B cell (primary cell): ENCODE data around the gene PSMD9. TPM values are rescaled to one million over a fixed set of nuclear protein-coding genes. Genes with fewer than 3 reads are reported as not detected.

ENCODE experiments used
- ATAC-seq: fragments of 200-7000 bp; cut with Tn5 transposase; one replicate; pipeline ENCODE4 v1.10.0; 2021; ENCODE audit warnings: low read depth, mild to moderate bottlenecking, moderate number of reproducible peaks, moderate library complexity
- CTCF ChIA-PET: fragments of 350-600 bp; sonication (Branson Sonifier 250); formaldehyde crosslinking; loops from one replicate; lab custom pipeline; 2021; ENCODE audit warnings: antibody characterized with exemption, inconsistent platforms; lab: Charles Lee
- POLR2A ChIA-PET: fragments of 350-600 bp; sonication (Branson Sonifier 250); formaldehyde crosslinking; loops from one replicate; lab custom pipeline; 2021; ENCODE audit warnings: antibody characterized with exemption; lab: Charles Lee
- DNase-seq: peaks from one replicate; pipeline ENCODE4 v3.0.0; 2013
- H2AFZ ChIP-seq: 2 replicates; pipeline ENCODE4 v1.6.1; 2012; ENCODE audit warnings: mild to moderate bottlenecking, low read depth, low read length; ENCODE audit not compliant: insufficient read depth, poor library complexity, severe bottlenecking
- H3K27ac ChIP-seq, 2 donors: 1 replicate in 1 of 2; 2 replicates in 1 of 2; pipeline ENCODE4 v1.5.1; 2012 to 2013; ENCODE audit warnings: low read length in 2 of 2, mild to moderate bottlenecking in 2 of 2, moderate library complexity in 1 of 2
- H3K27me3 ChIP-seq, 4 experiments: fragments of 200-600 bp in 1 of 4; sonication (generic) in 1 of 4; replicated peaks in 1 of 4; 1 replicate in 2 of 4; 2 replicates in 2 of 4; pipeline versions ENCODE4 v1.6.1 to v1.7.0; 2013 to 2016; ENCODE audit warnings: low read length in 3 of 4, mild to moderate bottlenecking in 2 of 4, mixed read lengths in 1 of 4, moderate library complexity in 1 of 4; ENCODE audit not compliant: insufficient read depth in 4 of 4, control insufficient read depth in 3 of 4; ENCODE audit errors: control extremely low read depth in 1 of 4
- H3K36me3 ChIP-seq, 2 experiments: replicated peaks in 1 of 2; 1 replicate in 1 of 2; 2 replicates in 1 of 2; pipeline versions ENCODE4 v1.6.1 to v1.7.1; 2013; ENCODE audit warnings: low read length in 1 of 2; ENCODE audit not compliant: insufficient read depth in 2 of 2, control insufficient read depth in 1 of 2; ENCODE audit errors: control extremely low read depth in 1 of 2, extremely low read depth in 1 of 2
- H3K4me1 ChIP-seq, 2 donors: fragments of 200-600 bp in 1 of 2; sonication (generic) in 1 of 2; 1 replicate in 1 of 2; 2 replicates in 1 of 2; pipeline versions ENCODE4 v1.5.1 to v1.6.1; 2013 to 2017; ENCODE audit warnings: low read length in 2 of 2; ENCODE audit not compliant: control insufficient read depth in 2 of 2, insufficient read depth in 2 of 2
- H3K4me2 ChIP-seq: replicated peaks from 2 replicates; pipeline ENCODE3; 2012; ENCODE audit warnings: mild to moderate bottlenecking, low read depth, low read length; ENCODE audit not compliant: poor library complexity, severe bottlenecking
- H3K4me3 ChIP-seq, 5 experiments: fragments of 200-600 bp in 1 of 5; sonication (generic) in 1 of 5; 1 replicate in 3 of 5; 2 replicates in 2 of 5; pipeline versions ENCODE4 v1.5.1 to v1.7.0; 2011 to 2016; ENCODE audit warnings: low read length in 4 of 5, mild to moderate bottlenecking in 4 of 5, low read depth in 2 of 5, control low read depth in 1 of 5, moderate library complexity in 1 of 5; ENCODE audit not compliant: insufficient read depth in 1 of 5; ENCODE audit errors: control extremely low read depth in 1 of 5, extremely low read depth in 1 of 5
- H3K79me2 ChIP-seq: fragments of 200-600 bp; sonication (generic); one replicate; pipeline ENCODE4 v1.6.0; 2016; ENCODE audit warnings: low read length; ENCODE audit not compliant: control insufficient read depth, insufficient read depth
- H3K9ac ChIP-seq: fragments of 200-600 bp; sonication (generic); 2 replicates; pipeline ENCODE4 v1.6.1; 2017; ENCODE audit warnings: mild to moderate bottlenecking, low read length, moderate library complexity
- H3K9me3 ChIP-seq, 3 donors: one replicate each; pipeline versions ENCODE4 v1.6.1 to v1.7.1; 2013; ENCODE audit warnings: low read length in 2 of 3; ENCODE audit not compliant: control insufficient read depth in 2 of 3, insufficient read depth in 1 of 3; ENCODE audit errors: control extremely low read depth in 1 of 3
- H4K20me1 ChIP-seq: 2 replicates; pipeline ENCODE4 v1.6.0; 2012; ENCODE audit warnings: mild to moderate bottlenecking, low read length; ENCODE audit not compliant: insufficient read depth, control insufficient read depth, poor library complexity, severe bottlenecking
- H3K27ac Mint-ChIP-seq: one replicate; pipeline ENCODE4 v1.8.0; 2021; ENCODE audit warnings: mixed read lengths
- H3K27me3 Mint-ChIP-seq: one replicate; pipeline ENCODE4 v1.8.0; 2021; ENCODE audit warnings: mixed read lengths
- H3K4me1 Mint-ChIP-seq: one replicate; pipeline ENCODE4 v1.8.0; 2021; ENCODE audit warnings: mixed read lengths
- H3K4me3 Mint-ChIP-seq: one replicate; pipeline ENCODE4 v1.8.0; 2021; ENCODE audit warnings: mixed read lengths
- H3K9me3 Mint-ChIP-seq: one replicate; pipeline ENCODE4 v1.8.0; 2022; ENCODE audit warnings: mixed read lengths; ENCODE audit not compliant: insufficient read depth
- EZH2 ChIP-seq: IDR thresholded peaks from 2 replicates; pipeline ENCODE4 v1.6.1; 2012; ENCODE audit warnings: borderline replicate concordance, low read depth, mild to moderate bottlenecking, moderate library complexity, low read length; ENCODE audit not compliant: insufficient read depth, poor library complexity, severe bottlenecking
- WGBS: methylation state at CpG from one replicate; pipeline ENCODE4 v1.1.5; 2013; ENCODE audit warnings: missing lambda C conversion rate; ENCODE audit not compliant: insufficient coverage; 5-methylcytosine and 5-hydroxymethylcytosine counted together
- intact Hi-C: fragments of 100-400 bp; cut with micrococcal nuclease; formaldehyde crosslinking; loops from one replicate; pipeline ENCODE4 v1.10.0; 2022
- polyA plus RNA-seq: library from polyadenylated mRNA; depleted of rRNA; stranded (reverse); fragments of >200 nt; gene quantifications from 2 replicates; pipeline ENCODE4 v1.2.3, GENCODE V29; 2012
- total RNA-seq, 2 donors: library from RNA; stranded (reverse); fragments of 120-200 nt in 1 of 2; gene quantifications; 1 replicate in 1 of 2; 2 replicates in 1 of 2; pipeline versions ENCODE4 v1.2.3 to v1.2.4, GENCODE V29; 2013 to 2022
- TF ChIP-seq, protein P1 (sequence below): fragments of 200-600 bp; IDR thresholded peaks from one replicate; pipeline ENCODE4 v1.8.0; 2022; ENCODE audit warnings: antibody characterized with exemption, mild to moderate bottlenecking

Gene PSMD9
- total and polyA plus RNA-seq, 2 donors (not counting 1 experiment from before 2014, with no cell fraction given), result 37.1 to 83.4 TPM

GRCh38 chr12:121925358-121925695 is 36.7 kb downstream of the PSMD9 start:
- H3K4me2 ChIP-seq, result no peak overlapping the region
- intact Hi-C loops, result no loop called here
- Mint-ChIP-seq H3K4me3 (no peak overlapping the region), H3K27me3 (no peaks in the 10 kb centered on the region), H3K27ac (no peak overlapping the region), H3K9me3 (no peaks in the 10 kb centered on the region), H3K4me1 (peaks cover 19% of the 10 kb centered on the region)
- no peak overlapping the region for H3K27ac ChIP-seq
- H3K36me3 ChIP-seq, result no peaks in the 10 kb centered on the region
- H3K79me2 ChIP-seq, result no peaks in the 10 kb centered on the region
- H3K9ac ChIP-seq, result no peak overlapping the region
- no peaks in the 10 kb centered on the region for H4K20me1 ChIP-seq
- ChIA-PET CTCF (interaction anchor here (0.6 kb wide), 1 partner anchor 373 kb away, joined by 3 read pairs; no protein-coding TSS in a partner anchor), POLR2A (no interaction called here)
- H3K4me3 ChIP-seq, result no peak overlapping the region
- ATAC-seq, result no peak
- no peak for DNase-seq
- H3K4me1 ChIP-seq, result peaks cover 15 to 18% of the 10 kb centered on the region in 2 donors
- TF ChIP-seq, protein P1, sequence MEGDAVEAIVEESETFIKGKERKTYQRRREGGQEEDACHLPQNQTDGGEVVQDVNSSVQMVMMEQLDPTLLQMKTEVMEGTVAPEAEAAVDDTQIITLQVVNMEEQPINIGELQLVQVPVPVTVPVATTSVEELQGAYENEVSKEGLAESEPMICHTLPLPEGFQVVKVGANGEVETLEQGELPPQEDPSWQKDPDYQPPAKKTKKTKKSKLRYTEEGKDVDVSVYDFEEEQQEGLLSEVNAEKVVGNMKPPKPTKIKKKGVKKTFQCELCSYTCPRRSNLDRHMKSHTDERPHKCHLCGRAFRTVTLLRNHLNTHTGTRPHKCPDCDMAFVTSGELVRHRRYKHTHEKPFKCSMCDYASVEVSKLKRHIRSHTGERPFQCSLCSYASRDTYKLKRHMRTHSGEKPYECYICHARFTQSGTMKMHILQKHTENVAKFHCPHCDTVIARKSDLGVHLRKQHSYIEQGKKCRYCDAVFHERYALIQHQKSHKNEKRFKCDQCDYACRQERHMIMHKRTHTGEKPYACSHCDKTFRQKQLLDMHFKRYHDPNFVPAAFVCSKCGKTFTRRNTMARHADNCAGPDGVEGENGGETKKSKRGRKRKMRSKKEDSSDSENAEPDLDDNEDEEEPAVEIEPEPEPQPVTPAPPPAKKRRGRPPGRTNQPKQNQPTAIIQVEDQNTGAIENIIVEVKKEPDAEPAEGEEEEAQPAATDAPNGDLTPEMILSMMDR, result no peak
- no peak for TF ChIP-seq EZH2
- H3K9me3 ChIP-seq, result no peaks in the 10 kb centered on the region
- H3K27me3 ChIP-seq, result no peaks in the 10 kb centered on the region
- 89% methylated on average over 5 of the region's 7 CpGs for whole genome bisulfite sequencing
- no peak overlapping the region for H2AFZ ChIP-seq

DNA sequence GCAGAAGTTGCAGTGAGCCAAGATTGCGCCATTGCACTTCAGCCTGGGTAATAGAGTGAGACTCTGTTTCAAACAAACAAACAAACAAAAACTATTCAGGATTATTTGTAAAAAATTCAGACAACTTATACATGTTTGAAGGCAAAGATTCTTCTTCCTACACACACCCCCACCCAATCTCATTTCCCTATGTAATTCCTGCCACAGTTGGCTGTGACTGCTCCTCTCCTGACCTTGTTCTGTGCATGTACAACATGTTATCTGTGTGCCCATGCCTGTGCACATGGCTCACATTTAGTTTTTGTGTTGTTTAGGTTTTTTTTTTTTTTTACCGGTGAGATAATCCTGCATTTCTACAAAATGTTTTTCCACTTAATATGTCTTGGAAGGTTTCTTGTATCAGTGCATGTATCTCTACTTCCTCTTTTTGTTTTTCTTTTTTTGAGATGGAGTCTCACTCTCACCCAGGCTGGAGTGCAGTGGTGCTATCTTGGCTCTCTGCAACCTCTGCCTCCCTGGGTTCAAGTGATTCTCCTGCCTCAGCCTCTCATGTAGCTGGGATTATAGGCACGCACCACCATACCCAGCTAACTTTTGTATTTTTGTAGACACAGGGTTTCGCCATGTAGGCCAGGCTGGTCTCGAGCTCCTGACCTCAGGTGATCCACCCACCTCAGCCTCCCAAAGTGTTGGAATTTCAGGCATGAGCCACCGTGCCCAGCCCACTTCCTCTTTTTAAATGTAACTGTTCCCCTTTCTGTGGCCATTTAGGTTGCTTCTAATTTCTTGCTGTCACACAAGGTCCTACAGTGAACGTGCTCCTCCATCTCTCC is 38.5 kb downstream of the PSMD9 start:
- H3K27me3 Mint-ChIP-seq, result no peaks in the 10 kb centered on the region
- H3K4me2 ChIP-seq, result peak overlapping the region; percentile 45
- H3K36me3 ChIP-seq, result no peaks in the 10 kb centered on the region
- no peaks in the 10 kb centered on the region for H3K9me3 ChIP-seq
- H4K20me1 ChIP-seq, result no peaks in the 10 kb centered on the region
- H3K4me1 ChIP-seq, result peaks cover 24 to 28% of the 10 kb centered on the region in 2 donors
- intact Hi-C loops, result no loop called here
- ATAC-seq (peak; percentile 73), DNase-seq (peak; percentile 79)
- H3K27ac ChIP-seq, result no peak overlapping the region
- no peak overlapping the region for H3K9ac ChIP-seq
- POLR2A ChIA-PET, result no interaction called here
- H3K27me3 ChIP-seq, result no peaks in the 10 kb centered on the region
- no peak for TF ChIP-seq EZH2
- TF ChIP-seq, protein P1, result no peak
- no peaks in the 10 kb centered on the region for H3K79me2 ChIP-seq
- H3K9me3 Mint-ChIP-seq, result no peaks in the 10 kb centered on the region
- H3K4me1 Mint-ChIP-seq, result peaks cover 28% of the 10 kb centered on the region
- CTCF ChIA-PET, result interaction anchor here (0.7 to 1.1 kb wide), 3 partner anchors 9 to 79 kb away, joined by 3 to 4 read pairs (median 4); partner anchors contain the start of gene CFAP251
- peak overlapping the region; percentile 57 for H3K4me3 Mint-ChIP-seq
- H3K27ac Mint-ChIP-seq, result peak overlapping the region; percentile 78
- WGBS, result 28% methylated on average over 5 of the region's 7 CpGs
- peak overlapping the region in 1 of 5 experiments; percentile 1 for H3K4me3 ChIP-seq
- H2AFZ ChIP-seq, result no peak overlapping the region
